A549 treated with CORT108297 at 1 μM for 4 hours (cell line): ENCODE measurements around the gene RBM33. TPM values are rescaled to one million over a fixed set of nuclear protein-coding genes. Genes with fewer than 3 reads are reported as not detected.

Source experiments
- total RNA-seq: library from RNA; stranded (reverse); fragments of 200-300 nt; extraction: Qiagen RNA extraction; gene quantifications from 5 replicates; pipeline ENCODE4 v1.2.3, GENCODE V29; 2022

Gene RBM33, protein sequence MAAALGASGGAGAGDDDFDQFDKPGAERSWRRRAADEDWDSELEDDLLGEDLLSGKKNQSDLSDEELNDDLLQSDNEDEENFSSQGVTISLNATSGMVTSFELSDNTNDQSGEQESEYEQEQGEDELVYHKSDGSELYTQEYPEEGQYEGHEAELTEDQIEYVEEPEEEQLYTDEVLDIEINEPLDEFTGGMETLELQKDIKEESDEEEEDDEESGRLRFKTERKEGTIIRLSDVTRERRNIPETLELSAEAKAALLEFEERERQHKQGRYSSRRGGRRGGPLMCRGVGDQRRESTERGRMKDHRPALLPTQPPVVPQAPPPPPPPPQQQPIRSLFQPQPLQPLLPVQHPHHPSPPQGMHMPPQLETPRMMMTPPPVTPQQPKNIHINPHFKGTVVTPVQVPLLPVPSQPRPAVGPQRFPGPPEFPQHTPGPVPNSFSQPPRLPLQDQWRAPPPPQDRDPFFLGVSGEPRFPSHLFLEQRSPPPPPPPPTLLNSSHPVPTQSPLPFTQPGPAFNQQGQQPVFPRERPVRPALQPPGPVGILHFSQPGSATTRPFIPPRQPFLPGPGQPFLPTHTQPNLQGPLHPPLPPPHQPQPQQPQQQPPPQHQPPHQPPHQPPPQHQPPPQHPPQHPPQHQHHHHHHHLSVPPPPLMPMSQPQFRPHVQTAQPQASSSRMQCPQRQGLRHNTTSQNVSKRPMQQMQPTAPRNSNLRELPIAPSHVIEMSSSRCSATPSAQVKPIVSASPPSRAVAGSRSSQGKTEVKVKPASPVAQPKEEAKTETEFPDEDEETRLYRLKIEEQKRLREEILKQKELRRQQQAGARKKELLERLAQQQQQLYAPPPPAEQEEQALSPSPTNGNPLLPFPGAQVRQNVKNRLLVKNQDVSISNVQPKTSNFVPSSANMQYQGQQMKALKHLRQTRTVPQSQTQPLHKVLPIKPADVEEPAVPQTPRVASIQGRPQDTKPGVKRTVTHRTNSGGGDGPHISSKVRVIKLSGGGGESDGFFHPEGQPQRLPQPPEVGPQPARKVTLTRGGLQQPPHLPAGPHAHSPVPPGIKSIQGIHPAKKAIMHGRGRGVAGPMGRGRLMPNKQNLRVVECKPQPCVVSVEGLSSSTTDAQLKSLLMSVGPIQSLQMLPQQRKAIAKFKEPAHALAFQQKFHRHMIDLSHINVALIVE
- total RNA-seq: 22.9 to 29.2 TPM (median 27.5 TPM) in 5 replicates

DNA sequence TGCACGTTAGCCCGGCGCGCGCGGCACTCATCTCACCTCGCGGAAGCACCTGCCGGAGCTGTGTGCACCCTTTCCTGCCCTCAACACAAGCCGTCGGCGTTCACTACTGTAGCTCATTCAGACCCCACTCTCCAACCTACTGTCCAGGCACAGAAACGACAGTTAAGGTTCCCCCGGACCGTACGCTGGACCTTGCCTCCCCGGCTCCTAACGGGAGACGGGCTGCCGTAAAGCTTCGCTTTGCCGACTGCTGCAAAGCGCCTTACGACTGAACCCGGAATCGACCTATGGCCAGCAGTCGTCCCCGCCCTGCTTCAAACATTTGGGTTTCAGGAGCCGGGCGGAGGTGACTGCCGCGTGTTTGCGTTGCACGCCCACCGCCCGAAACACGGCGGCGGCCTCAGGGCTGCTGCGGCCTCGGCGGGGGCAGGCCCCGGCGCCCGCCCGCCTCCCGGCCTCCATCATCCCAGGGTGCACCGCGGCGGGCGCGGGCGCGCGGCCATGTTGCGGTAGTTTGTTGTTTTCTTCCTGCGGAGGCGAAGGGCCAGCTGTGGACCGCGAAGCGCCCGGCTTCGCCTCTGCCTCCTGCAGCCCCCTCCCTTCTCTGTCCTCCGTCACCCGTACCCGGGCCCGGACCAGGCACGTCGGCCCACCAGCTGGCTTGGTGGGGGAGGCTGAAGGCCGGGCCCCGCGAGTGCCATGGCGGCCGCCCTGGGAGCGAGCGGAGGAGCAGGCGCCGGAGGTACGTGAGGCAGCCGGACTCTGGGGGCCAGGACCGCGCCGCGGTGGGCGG lies at the start of gene RBM33:
TSS of gene RBM33 (plus strand) at position 484 of the 793 bp plus-strand sequence. CDS start at position 700, 216 bp downstream.

DNA sequence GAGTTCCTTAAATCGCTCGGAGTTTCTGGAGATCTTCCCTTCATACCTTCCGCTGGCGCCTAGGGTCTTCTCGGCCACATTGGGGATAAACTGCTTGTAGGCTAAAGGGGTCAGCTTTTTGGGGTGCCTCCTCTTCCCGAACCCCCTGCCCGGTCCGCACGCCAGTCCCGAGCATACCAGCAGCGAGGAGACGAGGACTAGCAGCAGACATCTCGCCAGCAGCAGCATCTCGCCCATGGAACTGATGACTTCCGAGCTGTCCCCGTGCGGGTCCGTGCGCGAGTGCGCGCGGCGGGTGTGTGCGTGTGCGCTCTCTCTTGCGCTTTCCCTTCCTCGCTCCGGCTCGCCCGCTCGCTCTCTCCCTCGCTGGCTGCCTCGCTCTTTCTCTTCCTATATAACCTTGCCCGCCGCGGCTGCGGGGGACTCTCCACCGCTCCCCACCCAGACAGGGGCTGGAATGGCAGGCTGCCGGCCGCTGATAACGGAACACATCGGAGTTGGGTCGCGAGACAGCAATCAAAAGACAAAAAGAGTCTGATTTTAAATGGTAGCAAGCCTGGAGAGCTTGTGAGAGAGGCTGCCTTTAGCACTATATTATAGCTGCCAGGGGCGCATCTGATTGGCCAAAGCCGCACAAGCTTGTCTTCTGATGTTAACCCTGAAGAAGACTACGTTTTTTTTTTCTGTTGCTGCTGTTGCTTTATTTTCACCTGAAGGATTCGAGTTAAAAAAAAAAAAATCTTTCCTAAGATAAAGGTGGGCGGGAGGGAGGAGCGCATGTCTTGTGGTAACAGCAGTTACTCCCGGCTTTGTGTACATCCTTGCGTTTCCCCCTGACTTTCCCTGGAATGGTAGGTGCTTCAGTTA lies 167.7 kb downstream of the RBM33 start, which contains the start of gene SHH:
TSS of gene SHH (minus strand) at position 569 of the 867 bp plus-strand sequence. CDS start at position 228, 341 bp downstream.

Other genes starting within 250 kb of the RBM33 start
- gene EN2, start 186.5 kb upstream of the RBM33 start, total RNA-seq: 0.48 to 1.0 TPM (median 0.92 TPM) in 5 replicates
- not detected in 5 replicates for gene CNPY1, start 98.1 kb upstream of the RBM33 start, total RNA-seq
- gene SHH, start 167.8 kb downstream of the RBM33 start, total RNA-seq: 0.99 to 2.1 TPM (median 1.2 TPM) in 5 replicates